GM12873 (cell line): Measurements from ENCODE around the gene RSBN1L.

Source experiments
- CTCF ChIP-seq: IDR thresholded peaks from 2 replicates; pipeline ENCODE4 v1.5.1; 2012; ENCODE audit warnings: low read depth, mild to moderate bottlenecking, moderate library complexity, low read length, control low read depth; ENCODE audit not compliant: insufficient read depth; ENCODE audit errors: missing control alignments

The RSBN1L gene

GRCh38 chr7:77820967-77821366, 124.7 kb downstream of the RSBN1L start:
- no peak for TF ChIP-seq CTCF

DNA sequence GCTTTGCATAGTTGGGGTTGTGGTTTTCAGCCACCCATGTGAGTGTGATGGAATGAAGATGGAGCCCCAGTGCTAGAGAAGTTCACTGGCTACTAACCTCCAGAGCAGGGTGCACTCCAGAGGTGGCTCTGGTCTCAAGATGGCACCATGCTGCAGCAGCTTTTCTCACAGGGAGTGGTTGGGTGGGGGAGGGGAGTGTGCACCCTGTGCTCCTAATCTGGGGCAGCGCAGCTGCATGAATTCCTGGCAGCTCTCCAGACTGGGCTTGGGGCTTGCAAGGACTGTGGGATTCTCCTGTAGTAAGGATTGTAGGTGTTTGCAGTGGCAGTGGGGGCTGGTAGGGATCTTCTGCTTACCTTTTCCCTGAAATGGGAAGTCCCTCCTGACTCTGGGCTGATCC, 126.0 kb downstream of the RSBN1L start:
- no peak for TF ChIP-seq CTCF

GRCh38 chr7:77823787-77824186, 127.5 kb downstream of the RSBN1L start:
- TF ChIP-seq CTCF, result no peak

DNA sequence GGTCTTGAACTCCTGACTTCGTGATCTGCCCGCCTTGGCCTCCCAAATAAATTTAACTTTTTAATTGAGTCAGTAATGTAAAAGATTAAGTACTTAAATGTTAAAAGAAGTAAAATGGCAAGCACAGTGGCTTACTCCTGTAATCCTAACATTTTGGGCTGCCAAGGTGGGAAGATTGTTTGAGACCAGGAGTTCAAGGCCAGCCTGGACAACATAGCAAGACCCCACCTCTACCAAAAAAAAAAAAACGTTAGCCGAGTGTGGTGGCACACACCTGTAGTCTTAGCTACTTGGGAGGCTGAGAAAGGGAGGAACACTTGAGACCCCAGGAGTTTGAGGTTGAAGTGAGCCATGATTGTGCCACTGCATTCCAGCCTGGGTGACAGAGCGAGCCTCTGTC, 128.4 kb downstream of the RSBN1L start:
- TF ChIP-seq CTCF, result no peak

GRCh38 chr7:77825131-77825530, 128.9 kb downstream of the RSBN1L start:
- no peak for TF ChIP-seq CTCF

GRCh38 chr7:77826300-77826699, 130.0 kb downstream of the RSBN1L start:
- TF ChIP-seq CTCF, result no peak

DNA sequence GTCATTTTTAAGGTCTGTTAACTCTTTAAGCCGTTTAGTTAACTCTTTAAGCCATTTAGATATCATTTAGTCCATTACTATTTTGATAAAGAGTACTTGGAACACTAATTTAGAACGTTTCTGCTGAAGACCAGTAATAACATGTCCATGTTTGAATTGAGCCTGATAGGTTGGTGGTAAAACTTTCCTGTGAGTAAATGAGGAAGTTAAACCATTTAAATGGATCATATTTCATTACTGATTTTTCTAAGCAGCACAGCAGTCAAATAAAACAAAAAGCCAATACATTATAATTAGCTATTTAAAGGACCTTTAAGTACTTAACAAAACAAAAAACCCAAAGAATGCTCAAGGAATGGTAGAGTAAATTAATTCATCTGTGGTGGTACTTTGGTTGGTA, 131.7 kb downstream of the RSBN1L start:
- TF ChIP-seq CTCF, result no peak
